Measurements from ENCODE around the gene ZNF710.

DNA sequence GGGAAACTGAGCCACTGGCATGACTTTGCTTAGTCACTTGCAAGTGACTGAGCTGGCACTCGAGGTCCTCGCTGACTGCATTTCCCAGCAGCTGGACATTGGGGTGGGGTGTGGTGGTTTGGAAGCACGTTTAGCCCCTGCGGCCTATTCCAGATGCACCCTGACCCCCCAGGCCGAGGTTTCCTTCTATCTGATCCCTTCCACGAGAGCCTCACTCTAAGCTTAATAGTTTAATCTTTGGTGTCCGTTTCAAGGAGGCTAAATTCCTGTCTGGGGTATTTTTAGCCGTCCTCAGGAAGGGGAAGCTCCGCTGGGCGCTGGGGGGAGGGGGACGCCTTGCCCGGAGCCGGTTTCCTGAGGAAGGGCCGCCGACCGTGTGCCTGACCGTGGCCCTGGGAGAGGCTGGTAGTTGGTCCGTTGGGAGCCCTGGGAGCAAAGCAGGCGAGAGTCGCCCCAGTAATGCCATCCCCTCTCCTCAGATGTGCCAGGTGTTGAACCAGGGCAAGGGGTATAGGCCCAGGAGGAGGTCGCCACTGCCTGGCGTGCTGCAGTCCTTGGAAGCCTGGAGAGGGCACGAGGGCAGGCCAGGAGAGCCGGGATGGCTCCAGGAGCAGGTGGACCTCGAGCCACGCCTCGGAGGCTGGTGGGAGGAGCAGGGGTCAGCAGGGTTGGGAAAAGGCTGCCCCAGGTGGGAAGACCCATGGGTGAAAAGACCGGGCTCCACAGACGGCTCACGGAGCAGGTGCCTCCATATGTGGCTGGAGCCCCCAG lies 64.0 kb downstream of the ZNF710 start:
- TF ChIP-seq ZNF274 (IDR thresholded peaks at IDR 0.05; ENCODE audit: low read depth, low read length) (no peak), POLR2AphosphoS5 (IDR thresholded peaks at IDR 0.05; ENCODE audit: low read depth, low read length) (no peak)
- TF ChIP-seq, protein P1, sequence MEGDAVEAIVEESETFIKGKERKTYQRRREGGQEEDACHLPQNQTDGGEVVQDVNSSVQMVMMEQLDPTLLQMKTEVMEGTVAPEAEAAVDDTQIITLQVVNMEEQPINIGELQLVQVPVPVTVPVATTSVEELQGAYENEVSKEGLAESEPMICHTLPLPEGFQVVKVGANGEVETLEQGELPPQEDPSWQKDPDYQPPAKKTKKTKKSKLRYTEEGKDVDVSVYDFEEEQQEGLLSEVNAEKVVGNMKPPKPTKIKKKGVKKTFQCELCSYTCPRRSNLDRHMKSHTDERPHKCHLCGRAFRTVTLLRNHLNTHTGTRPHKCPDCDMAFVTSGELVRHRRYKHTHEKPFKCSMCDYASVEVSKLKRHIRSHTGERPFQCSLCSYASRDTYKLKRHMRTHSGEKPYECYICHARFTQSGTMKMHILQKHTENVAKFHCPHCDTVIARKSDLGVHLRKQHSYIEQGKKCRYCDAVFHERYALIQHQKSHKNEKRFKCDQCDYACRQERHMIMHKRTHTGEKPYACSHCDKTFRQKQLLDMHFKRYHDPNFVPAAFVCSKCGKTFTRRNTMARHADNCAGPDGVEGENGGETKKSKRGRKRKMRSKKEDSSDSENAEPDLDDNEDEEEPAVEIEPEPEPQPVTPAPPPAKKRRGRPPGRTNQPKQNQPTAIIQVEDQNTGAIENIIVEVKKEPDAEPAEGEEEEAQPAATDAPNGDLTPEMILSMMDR (IDR thresholded peaks at IDR 0.05 in 2 of 3, conservative IDR thresholded peaks at IDR 0.05 in 1 of 3; ENCODE audit: borderline replicate concordance in 1 of 3, insufficient read depth in 1 of 3, low read depth in 2 of 3, low read length in 2 of 3): no peak
